ENCODE measurements around the gene SEMA4A. TPM values are rescaled to one million over a fixed set of nuclear protein-coding genes. Genes with fewer than 3 reads are reported as not detected.

Gene SEMA4A
- 1 to 10 TPM; 1.7 to 4.1 (median 2.6) TPM for total RNA-seq

DNA sequence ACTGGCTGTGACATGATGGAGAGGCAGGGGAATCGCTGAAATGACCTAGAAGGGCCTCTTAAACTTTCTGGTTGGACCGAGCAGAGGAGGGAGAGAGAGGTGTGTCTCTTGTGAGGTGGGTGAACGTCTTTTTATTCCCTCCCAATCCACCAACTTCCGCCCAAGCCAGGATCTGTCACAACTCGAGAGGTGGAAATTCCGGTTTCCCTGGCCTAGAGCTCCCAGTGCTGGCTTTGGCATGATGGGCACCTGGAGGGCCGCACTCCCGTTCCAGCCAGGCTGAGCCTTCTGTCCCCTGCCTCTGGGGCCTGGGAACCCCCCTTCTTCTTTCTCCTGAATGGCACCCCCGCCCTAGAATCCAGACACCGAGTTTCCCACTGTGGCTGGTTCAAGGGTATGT is at the start of gene SEMA4A:
Gene SEMA4A (plus strand): TSS at position 224 of the 400 bp plus-strand sequence. CDS start 994 bp downstream, outside the sequence.
- H3K36me3 ChIP-seq = no peaks in the 10 kb centered on the region

DNA sequence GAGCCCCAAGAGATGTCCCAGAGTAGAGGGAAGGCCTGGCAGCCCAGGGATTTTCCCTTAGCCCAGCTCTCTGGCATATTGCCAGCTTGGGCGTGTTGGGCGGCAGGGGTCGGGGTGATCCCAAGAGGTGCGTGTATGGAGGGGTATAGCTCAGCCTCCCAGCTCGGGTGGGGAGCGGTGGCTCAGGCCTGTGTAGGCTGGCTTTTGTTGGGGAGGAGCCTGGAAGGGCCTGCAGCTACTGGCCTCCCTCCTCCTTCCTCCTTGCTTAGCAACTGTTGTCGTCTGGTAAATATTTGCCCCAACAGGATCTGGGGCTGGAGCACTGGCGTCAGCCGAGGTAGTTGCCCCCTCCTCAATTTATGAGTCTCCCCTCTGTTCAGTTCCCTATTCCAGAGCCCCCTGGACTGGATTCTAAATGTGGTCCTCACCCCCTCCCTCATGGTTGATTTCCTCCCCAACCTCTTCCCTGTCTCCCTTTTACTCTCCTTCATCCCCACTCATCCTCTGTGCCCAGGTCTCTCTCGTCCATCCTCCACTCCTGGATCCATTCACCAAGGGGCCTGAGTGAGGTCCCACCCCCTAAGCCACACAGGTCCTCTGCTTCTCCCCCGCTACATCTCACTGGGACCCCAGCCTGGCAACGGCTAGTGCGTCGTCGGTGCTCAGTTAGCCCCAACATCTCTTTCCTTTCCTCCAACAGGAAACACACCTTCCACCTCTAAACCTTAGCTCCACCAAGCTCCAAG is 49.1 kb upstream of the SEMA4A start:
- DNase-seq (ENCODE audit: extremely low spot score) = no peak
- 39% methylated on average over 9 of the region's 15 CpGs for WGBS
- Histone ChIP-seq H3K4me1 (peaks cover 76 to 89% (median 86%) of the 10 kb centered on the region in 4 donors), H3K36me3 (no peaks in the 10 kb centered on the region), H3K27me3 (no peaks in the 10 kb centered on the region), H3K4me3 (peak overlapping the region; percentile 9 to 53 (median 28)), H3K9me3 (no peaks in the 10 kb centered on the region), H3K27ac (replicated peaks in 1 of 4) (peak overlapping the region; percentile 89 to 92 (median 91))
- TF ChIP-seq POLR2A (IDR thresholded peaks at IDR 0.05; ENCODE audit: low read depth) (no peak), POLR2AphosphoS5 (IDR thresholded peaks at IDR 0.05) (peak; percentile 45 to 76)
- intact Hi-C loops (cut with DNase I) = no loop called here

More for the DNA sequence above, at the start of gene SEMA4A:
- H3K27ac ChIP-seq (replicated peaks in 1 of 4) = no peak within 1 kb of the TSS
- peaks cover 0 to 45% (median 4%) of the 10 kb centered on the region in 4 donors for H3K27me3 ChIP-seq
- intact Hi-C loops (cut with DNase I) = no loop called here
- TF ChIP-seq, protein P1, sequence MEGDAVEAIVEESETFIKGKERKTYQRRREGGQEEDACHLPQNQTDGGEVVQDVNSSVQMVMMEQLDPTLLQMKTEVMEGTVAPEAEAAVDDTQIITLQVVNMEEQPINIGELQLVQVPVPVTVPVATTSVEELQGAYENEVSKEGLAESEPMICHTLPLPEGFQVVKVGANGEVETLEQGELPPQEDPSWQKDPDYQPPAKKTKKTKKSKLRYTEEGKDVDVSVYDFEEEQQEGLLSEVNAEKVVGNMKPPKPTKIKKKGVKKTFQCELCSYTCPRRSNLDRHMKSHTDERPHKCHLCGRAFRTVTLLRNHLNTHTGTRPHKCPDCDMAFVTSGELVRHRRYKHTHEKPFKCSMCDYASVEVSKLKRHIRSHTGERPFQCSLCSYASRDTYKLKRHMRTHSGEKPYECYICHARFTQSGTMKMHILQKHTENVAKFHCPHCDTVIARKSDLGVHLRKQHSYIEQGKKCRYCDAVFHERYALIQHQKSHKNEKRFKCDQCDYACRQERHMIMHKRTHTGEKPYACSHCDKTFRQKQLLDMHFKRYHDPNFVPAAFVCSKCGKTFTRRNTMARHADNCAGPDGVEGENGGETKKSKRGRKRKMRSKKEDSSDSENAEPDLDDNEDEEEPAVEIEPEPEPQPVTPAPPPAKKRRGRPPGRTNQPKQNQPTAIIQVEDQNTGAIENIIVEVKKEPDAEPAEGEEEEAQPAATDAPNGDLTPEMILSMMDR (IDR thresholded peaks at IDR 0.05) = no peak
- TF ChIP-seq EP300 (IDR thresholded peaks at IDR 0.05) (no peak), POLR2AphosphoS5 (IDR thresholded peaks at IDR 0.05) (no peak), POLR2A (IDR thresholded peaks at IDR 0.05; ENCODE audit: low read depth) (no peak)
- no peak within 1 kb of the TSS for H3K4me3 ChIP-seq
- no peaks in the 10 kb centered on the region for H3K9me3 ChIP-seq
- 80% methylated on average over 10 of the region's 10 CpGs for WGBS
- H3K4me1 ChIP-seq = peaks cover 0 to 6% (median 2%) of the 10 kb centered on the region in 4 donors
- no peak for DNase-seq (ENCODE audit: extremely low spot score)

GRCh38 chr1:156104861-156105832 is 48.2 kb upstream of the SEMA4A start:
- Histone ChIP-seq H3K9me3 (no peaks in the 10 kb centered on the region), H3K27ac (replicated peaks in 1 of 4) (peak overlapping the region; percentile 89 to 92 (median 91)), H3K27me3 (no peaks in the 10 kb centered on the region), H3K36me3 (no peaks in the 10 kb centered on the region), H3K4me3 (peak overlapping the region; percentile 46 to 53 (median 49)), H3K4me1 (peaks cover 77 to 89% (median 86%) of the 10 kb centered on the region in 4 donors)
- WGBS = 31% methylated on average over 7 of the region's 11 CpGs
- intact Hi-C loops (cut with DNase I) = no loop called here
- TF ChIP-seq POLR2A (IDR thresholded peaks at IDR 0.05; ENCODE audit: low read depth) = no peak
- TF ChIP-seq, protein P1 (IDR thresholded peaks at IDR 0.05) = no peak
- TF ChIP-seq POLR2AphosphoS5 (IDR thresholded peaks at IDR 0.05) = peak in 1 of 2 donors; percentile 30
- TF ChIP-seq EP300 (IDR thresholded peaks at IDR 0.05) = no peak
- no peak for DNase-seq (ENCODE audit: extremely low spot score)

DNA sequence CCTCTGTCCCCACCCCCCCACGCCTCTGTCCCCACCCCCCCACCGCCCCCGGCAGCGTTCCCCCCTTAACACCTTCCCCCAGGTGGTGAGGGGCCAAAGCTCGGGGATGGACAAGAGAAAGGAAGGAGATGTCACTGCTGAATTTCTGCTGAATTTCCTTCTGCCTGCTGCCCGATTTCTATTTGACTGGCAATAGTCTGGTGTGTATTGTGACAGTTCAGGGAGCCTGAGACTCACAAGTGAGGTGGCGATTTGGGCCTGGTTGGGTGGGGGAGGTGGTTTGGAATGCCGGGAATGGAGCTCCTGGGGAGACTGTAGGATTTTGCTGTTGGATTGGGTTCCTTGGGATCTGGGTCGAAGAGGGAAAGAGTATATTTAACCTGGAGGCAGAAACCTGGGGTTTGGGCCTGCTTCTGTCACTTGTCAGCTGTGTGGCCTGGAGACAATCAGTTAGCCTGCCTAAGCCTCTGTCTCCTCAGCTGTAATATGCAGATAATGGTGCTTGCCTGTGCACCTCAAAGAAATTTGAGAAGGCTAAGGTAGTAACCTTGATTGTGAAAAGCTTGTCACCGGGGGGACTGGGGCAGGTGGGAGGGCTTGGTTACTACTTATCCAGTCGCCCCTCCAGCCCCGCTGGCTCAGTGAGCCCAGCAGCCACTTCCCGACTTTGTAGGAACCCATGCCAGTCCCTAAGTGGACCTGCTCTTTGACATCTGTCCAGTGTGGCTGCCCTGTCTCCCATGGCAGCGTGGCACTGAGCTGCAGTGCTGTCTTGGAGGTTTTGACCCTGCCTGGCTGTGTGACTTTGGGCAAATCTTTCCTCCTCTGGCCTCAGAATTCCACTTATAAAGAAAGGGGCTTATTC is 46.5 kb upstream of the SEMA4A start:
- Histone ChIP-seq H3K4me3 (peak overlapping the region; percentile 46 to 53 (median 49)), H3K27ac (replicated peaks in 1 of 4) (peak overlapping the region; percentile 89 to 92 (median 91)), H3K27me3 (no peaks in the 10 kb centered on the region), H3K9me3 (no peaks in the 10 kb centered on the region), H3K4me1 (peaks cover 60 to 82% (median 78%) of the 10 kb centered on the region in 4 donors), H3K36me3 (no peaks in the 10 kb centered on the region)
- TF ChIP-seq, protein P1 (IDR thresholded peaks at IDR 0.05) = no peak
- TF ChIP-seq POLR2A (IDR thresholded peaks at IDR 0.05; ENCODE audit: low read depth) = no peak
- TF ChIP-seq EP300 (IDR thresholded peaks at IDR 0.05) = no peak
- no peak for TF ChIP-seq POLR2AphosphoS5 (IDR thresholded peaks at IDR 0.05)
- WGBS = 43% methylated on average over 10 of the region's 14 CpGs
- DNase-seq (ENCODE audit: extremely low spot score) = no peak
- intact Hi-C loops (cut with DNase I) = no loop called here
